DND-41 (cell line): ENCODE data around the gene UGGT2.

Experiments used
- CTCF ChIP-seq: IDR thresholded peaks from 2 replicates; pipeline ENCODE4 v1.5.1; 2012; ENCODE audit warnings: borderline replicate concordance, low read length, moderate library complexity, mild to moderate bottlenecking; ENCODE audit not compliant: poor library complexity, severe bottlenecking; ENCODE audit errors: extremely low read depth
- EZH2 ChIP-seq: IDR thresholded peaks from 3 replicates; pipeline ENCODE4 v1.6.1; 2012; ENCODE audit warnings: borderline replicate concordance, low read depth, mild to moderate bottlenecking, moderate library complexity, low read length, inconsistent platforms; ENCODE audit not compliant: severe bottlenecking

- TF ChIP-seq CTCF (no peak), EZH2 (no peak)
Measured at GRCh38 chr13:96068729-96069128, 15.5 kb upstream of the UGGT2 start.
